GM19043 (cell line): ENCODE measurements around the gene MAN1B1.
"Not testable (repeated sequence)": the region's sequence is repeated elsewhere in the genome, so short reads cannot be mapped to it uniquely, and the experiment has no call there.

ENCODE experiments used
- ATAC-seq: cut with Tn5 transposase; IDR thresholded peaks from one replicate; pipeline ENCODE4 v1.9.1; 2021; ENCODE audit warnings: low read depth; ENCODE audit not compliant: unreplicated experiment

Gene MAN1B1

DNA sequence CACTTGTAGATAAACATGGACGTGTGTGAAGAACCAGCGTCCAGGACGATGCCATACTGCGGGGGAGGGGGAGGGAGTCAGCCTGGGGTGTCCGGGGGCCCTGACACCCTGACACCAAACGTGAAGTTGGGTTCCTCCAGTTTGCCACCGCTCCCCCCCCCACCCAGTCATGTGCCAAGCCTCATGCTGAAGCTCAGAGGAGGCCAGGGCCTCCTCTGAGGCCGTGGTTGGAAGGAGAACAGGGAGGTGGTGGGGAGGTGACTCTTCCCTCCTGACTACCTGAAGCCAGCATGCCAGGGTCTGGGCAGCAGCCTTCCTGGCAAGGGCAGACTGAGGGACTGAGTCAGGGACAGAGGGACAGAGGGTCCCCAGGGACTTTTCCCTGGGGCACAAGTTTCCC, 34.5 kb upstream of the MAN1B1 start:
- no peak for ATAC-seq

DNA sequence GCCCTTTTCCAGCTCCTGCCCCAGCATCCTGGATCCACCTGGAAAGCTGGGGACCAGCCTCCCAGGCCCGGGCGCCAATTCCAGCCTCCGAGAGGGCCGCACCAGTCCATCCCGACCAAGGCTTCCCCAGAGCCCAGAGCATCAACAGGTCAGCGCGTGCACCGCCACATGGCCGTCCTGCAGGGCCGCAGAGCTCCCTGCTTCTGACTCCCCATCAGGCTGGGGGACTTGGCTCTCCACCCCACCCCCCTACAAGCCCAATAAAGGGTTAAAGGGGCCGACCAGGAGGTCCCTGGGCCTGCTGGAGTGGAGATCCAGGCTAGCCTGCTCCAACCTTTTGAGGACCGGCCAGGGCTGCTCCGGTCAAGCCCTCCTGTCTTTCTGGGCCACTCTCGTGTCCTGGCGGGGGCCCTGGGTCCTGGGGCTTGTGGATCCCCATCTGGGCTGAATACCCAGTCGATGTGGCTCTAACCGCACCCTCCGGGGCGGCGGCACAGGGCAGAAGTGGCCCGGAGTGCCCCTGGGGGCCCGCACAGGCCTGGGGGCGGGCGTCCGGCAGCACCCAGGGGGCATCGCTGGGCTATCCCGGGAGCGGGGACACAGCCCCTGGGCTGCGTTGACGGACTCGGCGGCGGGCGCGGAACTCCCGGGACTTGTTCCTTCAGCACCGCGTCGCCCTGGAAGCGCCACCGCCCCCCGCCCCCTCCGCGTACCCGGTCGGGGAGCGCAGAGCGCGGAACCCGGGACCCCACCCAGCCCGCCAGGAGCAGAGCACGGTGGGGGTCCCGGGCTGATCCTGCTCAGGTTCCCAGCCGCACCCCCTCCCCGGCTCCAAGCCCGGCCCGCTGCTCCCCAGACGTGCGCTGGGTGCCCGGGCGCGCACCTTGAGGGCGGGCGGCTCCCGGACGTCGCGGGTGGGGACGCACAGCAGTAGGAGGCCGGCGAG, 33.5 kb upstream of the MAN1B1 start:
- no peak for ATAC-seq

DNA sequence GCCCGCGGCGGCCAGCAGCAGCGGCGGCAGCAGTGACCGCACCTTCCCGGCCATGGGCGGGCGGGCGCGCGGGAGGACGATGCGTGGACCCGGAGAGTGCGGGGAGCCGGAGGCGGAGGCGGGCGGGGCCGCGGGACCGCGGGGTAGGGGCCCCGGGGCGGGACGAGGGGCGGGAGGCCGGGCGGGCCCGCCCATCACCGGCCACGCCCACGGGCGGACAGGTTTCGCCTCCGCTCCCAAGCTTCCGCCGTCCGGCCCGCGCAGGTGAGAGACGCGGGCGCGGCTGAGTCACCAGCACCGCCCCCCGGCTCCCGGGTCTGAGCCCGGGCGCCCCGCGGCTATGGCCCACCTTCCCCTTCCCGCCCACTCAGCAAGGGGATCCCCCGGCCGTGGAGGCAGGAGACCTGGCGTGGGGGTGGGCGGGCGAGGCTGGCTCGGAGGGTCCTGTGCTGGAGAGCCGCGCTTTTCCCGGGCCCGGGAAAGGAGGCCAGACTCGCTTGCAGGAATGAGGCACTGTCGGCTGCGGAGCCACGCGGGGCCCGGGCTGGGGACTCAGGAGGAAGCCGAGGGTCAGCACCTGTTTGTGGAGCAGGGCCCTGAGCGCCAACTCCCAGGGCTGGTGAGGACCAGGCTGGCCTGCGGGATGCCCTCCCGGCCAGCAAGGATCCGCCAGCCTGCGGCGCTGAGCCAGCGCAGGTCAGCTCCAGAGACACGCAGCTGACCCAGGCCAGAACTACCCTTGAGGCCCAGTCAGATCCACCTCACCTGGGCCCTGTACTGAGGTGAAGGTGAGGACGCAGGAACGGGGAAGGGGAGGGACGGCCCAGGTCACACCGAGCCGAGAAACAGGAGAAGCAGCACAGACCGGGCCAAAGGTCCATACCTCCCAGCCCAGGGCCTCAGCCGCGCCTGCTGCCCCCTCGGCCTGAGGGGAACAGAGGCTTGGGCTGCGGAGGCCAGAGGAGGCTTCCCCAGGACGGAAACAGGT, 32.5 kb upstream of the MAN1B1 start, which contains the start of gene ENTPD2:
Gene ENTPD2, minus strand, starts transcription at position 118 of the 988 bp plus-strand sequence. Its CDS starts 64 bp downstream, at position 54.
- no peak for ATAC-seq

DNA sequence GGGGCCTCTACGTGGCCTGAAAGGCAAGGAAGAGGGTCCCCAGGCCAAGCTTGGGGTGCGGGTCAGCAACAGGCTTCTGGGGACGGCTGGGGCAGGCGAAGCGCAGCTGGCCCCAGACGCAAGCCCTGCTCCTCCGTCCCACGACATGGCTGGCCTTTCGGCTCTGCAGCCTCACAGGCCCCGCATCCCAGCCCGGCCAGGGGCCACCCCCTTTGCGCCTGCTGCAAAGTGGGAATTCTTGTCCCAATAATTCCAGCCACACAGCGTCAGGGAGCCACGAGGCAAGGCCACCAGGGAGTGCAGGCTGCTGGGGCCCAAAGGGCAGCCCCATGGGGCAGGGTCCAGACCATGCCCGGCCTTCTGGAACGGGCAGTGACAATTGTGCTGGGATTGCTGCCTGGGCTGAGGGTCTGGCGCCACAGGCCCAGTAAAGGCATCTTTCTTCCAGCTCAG, 31.8 kb upstream of the MAN1B1 start:
- ATAC-seq, result no peak

DNA sequence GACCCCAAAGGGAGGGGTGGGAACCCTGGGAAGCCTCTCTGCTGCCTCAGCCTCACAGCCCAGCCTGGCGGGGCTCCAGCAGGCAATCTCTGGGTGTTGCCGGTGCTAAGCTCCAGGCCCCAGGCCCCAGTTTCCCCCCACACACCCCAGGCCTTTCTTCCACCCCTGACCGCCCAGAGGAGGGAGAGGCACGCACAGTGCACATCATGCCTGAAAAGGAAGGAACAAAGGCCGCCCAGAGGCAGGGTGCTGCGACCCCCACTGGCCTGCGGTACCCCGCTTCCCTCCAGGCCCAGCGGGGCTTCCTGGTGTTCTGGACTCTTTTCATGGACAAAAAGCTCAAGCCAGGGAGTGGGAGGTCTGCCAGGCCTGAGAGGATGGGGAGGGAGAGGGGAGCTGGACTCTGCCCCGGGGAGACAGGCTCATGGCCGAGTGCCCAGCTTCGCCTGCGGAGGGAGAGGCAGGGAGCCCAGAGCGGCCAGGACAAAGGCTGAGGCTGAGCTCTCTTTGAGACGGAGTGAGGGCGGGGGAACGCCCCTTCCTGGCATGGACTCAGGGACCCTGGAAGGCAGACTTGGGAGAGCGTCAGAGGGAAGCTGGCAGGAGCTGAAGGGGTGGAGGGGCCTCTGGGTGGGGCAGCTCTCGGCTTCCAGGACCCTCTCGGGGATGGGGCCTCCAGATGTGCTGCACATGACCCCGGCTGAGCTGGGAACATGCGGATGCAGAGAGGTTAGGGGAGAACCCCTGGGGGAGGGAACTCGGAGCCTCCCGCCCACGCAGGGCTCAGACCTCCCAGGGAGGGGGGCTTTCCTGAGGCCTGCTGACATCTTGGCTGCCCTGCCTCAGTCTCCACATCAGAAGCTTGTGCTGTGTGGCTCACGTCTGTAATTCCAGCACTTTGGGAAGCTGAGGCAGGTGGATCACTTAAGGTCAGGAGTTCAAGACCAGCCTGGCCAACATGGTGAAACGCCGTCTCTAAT, 31.1 kb upstream of the MAN1B1 start:
- no peak for ATAC-seq

DNA sequence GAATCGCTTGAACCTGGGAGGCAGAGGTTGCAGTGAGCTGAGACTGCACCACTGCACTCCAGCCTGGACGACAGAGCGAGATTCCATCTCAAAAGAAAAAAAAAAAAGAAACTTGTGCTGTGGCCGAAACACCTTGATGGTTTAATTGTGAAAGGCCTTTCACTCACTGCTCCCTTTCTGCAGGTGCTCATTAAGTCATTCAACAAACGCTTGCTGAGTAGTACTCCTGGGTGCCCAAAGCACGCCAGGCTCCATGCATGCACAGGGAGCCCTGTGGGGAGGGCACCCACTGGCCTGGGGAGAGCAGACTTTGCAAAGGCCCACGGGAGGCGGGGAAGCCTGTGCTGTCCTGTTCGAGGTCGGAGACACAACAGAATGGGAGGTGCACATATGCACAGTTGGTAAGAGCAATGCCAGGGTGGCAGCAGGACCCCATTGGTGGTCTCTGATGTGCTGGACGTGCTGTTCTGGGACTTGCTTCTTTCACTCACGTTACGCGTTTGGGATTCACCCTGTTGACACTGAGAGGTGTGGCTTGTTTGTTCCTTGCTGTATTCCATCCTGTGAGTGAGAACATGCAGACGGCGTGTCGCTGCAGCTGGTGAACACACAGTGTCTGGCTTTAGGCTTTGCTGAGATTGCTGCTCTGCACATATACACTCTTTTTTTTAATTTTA, 29.9 kb upstream of the MAN1B1 start:
- no peak for ATAC-seq

DNA sequence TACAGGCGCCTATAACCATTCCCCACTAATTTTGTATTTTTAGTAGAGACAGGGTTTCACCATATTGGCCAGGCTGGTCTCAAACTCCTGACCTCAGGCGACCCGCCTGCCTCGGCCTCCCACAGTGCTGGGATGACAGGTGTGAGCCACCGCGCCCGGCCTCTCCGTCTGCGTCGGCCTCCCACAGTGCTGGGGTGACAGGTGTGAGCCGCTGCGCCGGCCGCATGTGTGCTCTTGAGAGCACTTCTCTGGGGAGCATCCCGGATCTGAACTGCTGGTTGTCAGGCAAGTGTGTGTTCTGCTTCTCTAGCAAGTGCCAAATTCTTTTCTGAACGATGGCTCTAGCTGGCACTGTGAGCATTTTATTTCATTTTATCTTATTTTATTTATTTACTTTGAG, 29.2 kb upstream of the MAN1B1 start:
- ATAC-seq, result no peak

DNA sequence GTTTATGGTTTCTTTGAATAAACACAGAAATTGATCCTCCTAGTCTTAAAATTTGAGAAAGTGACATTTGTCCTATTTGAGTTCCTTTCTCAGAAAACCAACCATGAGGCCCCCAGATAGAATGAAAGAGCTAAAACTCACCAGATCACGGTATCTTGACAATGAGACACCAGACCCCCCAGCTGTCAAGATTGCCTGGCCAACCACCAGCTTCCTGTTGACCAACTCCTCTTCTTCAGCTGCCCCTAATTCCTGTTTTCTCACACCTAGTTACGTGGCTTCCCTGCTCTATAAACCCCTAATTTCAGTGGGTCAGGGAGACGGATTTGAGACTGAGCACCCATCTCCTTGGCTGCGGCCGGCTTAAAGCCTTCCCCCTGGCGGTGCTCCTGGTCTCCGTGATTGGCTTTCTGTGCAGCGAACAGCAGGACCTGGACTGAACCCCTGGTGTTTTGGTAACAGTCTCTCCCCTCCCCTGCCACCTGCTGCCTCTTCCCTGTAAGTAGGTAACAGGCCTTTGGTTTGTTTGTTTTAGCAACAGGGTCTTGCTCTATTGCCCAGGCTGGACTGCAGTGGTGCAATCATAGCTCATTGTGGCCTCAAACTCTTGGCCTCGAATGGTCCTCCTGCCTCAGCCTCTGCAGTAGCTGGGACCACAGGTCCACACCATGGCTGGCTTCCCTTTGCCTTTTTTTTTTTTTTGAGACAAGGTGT, 28.1 kb upstream of the MAN1B1 start:
- no peak for ATAC-seq

DNA sequence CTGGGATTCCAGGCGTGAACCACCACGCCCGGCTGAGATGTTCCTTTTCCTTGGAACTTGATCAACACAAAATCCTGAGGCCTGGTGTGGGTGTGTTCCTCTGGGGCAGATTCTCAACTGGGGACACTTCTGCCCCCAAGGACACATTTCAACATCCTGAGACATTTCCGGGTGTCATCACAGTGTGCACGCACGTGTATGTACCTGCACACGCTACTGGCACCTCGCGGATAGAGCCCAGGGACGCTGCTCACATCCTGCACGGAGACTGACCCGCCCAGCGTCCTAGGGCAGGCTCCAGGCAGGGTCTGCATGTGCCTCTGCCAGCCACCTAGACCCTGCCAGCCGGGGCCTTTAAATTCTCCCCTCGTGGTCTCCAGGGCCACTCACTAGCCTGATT, 24.4 kb upstream of the MAN1B1 start:
- no peak for ATAC-seq

DNA sequence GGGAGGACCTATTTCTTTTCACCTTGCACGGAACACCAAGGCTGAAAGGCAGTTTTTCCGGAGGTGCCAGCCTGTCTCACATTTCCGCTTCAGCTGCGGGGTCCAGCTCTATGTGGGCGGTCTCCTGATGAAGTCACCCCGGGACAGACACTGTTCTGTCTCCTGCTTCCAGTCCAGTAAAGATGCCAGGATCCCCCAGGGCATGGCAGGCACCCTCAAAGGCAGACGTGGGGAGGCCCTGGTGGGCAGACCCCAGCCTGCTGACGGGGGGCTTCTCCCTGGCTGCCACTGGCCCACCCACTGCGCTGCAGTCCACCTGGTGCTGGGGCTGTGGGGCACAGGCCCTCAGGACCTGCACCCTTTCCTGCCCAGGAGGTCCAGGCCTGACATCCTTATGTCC, 24.0 kb upstream of the MAN1B1 start:
- ATAC-seq, result not testable (repeated sequence)

DNA sequence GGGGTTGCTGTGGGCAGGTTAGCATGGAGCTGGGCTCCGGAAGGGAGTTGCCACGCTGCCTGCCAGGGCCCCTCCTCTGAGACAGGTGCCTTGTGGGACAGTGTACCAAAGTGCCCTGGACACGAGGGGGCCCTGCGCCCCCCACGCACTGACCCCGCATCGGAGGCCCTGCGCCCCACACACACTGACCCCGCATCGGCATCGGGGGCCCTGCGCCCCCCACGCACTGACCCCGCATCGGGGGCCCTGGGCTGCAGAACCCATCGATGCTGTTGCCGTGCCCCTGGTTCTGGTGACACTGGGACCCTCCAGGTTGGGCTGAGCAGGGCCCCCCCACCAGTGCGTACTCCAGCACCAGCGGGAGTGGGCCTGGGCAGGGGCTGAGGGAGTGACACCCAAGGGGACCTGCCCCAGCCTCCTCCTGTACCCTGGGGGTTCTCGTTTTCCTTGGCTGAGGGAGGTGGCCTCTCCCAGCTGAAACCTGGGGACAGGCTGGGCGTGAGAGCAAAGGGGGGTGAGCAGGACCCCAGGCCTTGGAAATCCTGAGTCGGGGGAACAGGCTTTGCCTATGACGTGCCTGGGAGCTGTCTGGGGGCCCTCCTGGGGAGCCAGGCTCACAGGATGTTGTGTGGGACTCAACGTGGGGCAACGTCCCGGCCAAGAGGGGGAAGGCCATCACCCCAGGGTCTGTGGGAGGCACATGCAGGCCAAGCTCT, 23.3 kb upstream of the MAN1B1 start:
- no peak for ATAC-seq

DNA sequence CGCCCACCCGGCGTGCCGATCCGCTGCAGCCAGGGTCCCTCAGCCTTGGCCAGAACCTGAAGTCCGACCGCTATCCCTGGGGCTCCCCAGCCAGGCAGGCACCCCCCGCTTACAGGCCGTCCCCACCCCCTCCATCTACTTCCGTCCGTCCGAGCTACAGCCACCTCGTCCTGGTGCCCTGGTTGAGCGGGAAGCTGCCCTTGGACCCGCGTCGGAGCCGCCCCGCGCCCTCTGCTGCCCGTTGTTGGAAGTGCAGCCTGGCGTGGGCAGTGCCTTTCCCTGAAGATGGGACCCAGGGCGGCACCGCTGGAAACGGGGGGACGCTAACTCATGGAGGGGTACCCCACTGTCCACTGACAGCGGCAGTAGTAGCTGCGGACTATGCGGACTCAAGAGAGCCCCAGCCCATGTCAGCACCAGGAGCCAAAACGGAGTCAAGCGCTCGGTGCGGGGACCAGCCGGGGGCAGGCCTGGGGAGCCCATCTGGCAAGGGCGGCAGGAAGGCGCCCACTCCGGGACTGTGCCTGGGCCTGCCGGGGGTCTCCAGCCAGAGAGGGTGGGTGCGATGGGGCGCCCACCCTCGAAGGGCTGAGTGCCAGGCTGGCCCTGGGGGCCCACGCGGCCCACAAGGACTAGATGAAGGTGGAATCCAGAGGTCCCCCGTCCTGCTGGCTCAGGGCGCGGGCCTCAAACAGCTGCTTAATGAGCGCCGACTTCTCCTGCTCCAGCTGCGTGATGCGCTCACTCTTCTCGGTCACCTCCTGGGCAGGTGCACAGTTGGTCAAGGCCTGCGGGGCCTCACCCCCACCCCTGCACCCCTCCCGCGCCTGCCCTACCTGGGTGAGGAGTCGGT, 22.5 kb upstream of the MAN1B1 start:
- no peak for ATAC-seq

DNA sequence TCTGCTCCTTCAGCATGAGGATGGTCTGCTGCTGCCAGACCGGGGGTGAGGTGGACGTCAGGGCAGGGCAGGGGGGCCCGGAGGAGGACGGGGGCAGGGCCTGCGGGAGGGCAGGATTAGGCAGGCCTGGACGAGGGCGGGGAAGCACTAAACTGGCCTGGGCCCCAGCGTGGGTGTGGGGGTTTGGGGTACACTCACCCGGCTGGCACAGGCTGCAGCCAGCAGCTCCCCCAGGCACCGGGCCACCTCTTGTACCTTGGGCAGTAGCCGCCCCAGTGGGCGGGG, 22.0 kb upstream of the MAN1B1 start:
- no peak for ATAC-seq

DNA sequence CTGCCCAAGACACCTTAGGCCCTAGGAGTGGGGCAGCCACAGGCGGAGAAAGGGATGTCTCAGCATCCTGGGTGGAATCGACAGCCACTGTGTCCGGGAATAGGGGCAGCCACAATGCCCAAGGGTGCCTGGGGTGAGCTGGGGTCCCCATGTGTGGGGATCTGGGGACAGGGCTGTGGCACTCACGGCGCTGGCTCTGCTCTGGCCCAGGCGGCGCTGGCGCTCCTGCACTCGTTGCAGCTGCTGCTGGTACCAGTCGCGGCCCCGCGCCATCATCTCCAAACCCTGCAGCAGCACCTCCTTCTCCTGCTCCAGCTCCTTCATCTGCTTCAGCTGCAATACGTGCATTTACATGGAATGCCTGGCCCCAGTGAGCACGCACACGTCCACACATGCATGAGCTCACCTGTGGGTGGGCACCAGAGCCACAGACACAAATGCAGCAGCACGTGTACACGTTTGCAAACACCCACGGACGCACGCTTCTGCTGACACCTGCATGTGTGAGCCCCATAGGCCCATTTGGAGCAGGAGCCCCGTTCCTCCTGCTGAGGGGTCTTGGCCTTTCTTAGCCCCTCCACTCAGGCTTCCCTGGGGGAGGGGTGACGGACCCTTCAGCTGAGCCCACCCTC, 21.3 kb upstream of the MAN1B1 start:
- ATAC-seq, result no peak

DNA sequence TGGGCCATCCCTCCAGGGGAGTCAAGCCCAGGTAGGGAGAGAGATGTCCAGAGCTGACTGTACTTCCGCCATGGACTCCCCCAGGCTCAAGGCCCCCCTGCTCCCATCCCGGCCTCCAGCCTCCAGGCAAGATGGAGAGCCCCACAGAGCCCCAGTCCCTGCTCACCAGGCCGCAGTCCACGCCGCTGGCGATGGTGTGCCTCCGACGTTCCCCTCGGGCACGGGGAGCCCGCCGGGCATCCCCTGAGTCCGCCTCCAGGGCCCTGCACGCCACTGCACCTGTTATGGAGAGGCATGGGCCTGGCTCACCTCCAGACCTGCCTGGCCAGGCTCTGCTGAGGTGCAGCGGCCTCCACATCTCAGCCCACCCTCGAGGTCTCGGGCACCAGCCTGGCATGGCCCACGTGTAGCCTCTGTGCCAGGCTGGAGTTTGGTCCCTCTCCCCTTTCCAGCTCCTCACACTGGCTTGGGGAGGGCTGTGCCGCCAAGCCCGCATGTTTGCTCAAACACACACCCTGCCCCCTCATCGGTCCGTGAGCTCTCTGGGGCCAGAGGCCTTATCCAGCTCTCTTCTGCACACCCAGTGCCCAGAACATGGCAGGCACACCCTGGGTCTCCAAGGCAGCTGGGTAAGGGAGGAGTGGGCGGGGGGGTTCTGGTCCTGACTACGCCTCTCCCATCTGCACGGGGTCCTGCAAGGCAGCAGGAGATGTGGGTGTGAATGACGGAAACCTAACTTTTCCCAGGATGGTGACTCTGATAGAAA, 20.5 kb upstream of the MAN1B1 start:
- no peak for ATAC-seq

DNA sequence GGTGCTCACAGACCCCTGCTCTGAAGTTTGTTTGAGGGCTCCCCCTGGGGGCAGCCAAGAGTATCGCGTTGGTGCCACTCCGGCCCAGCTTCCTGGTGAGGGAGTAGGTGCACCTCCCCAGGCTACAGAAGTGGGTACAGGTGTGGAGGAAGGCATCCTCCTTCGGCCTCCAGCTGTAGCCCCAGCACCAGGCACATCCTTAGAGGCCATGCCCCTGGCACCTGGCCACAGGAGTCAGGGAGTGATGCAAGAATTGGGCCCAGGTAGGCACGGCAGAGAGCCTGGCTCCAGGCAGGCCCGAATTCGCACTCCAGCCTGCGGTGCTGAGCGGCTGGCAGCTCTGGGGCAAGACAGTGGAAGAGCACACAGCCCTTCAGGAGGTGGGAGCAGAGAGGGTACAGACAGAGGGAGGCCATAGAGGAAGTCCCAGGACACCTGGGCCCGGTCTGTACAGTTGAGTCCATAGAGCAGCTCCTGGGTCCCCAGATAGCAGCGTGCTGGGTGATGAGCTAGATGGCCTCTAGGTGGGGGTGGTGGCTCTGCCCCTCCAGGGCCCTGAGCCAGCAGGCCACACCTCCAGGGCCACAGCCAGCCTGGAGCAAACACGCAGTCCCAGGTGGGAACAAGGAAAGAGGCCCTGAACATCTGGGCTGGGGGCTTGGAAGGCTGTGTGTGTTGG, 18.8 kb upstream of the MAN1B1 start:
- no peak for ATAC-seq
